Mesenchymal stem cell (in vitro differentiated cells and primary cell): ENCODE measurements around the gene MALRD1.

Experiments used
- DNase-seq: peaks from one replicate; pipeline ENCODE4 v3.0.0-alpha.2; 2013
- H2AFZ ChIP-seq: one replicate; pipeline ENCODE4 v1.6.1; 2013; ENCODE audit warnings: low read depth, mild to moderate bottlenecking, control low read depth, inconsistent platforms, low read length, moderate library complexity
- H2AK5ac ChIP-seq: 2 replicates; pipeline ENCODE4 v1.6.1; 2013; ENCODE audit warnings: low read length, moderate library complexity, mild to moderate bottlenecking, inconsistent platforms; ENCODE audit not compliant: severe bottlenecking
- H2BK120ac ChIP-seq: one replicate; pipeline ENCODE4 v1.6.1; 2013; ENCODE audit warnings: low read depth, mild to moderate bottlenecking, inconsistent platforms, low read length, moderate library complexity
- H2BK12ac ChIP-seq, 2 experiments: one replicate each; pipeline ENCODE4 v1.6.1; 2013; ENCODE audit warnings: inconsistent platforms in 2 of 2, low read length in 2 of 2, mild to moderate bottlenecking in 2 of 2, moderate library complexity in 2 of 2, control low read depth in 1 of 2
- H2BK15ac ChIP-seq: one replicate; pipeline ENCODE4 v1.6.1; 2013; ENCODE audit warnings: mild to moderate bottlenecking, low read depth, inconsistent platforms; ENCODE audit not compliant: poor library complexity, severe bottlenecking
- H2BK5ac ChIP-seq: 2 replicates; pipeline ENCODE4 v1.6.1; 2013; ENCODE audit warnings: low read depth, mild to moderate bottlenecking, low read length, control low read depth, inconsistent platforms; ENCODE audit not compliant: poor library complexity, severe bottlenecking
- H3K14ac ChIP-seq, 2 experiments: one replicate each; pipeline ENCODE4 v1.6.1; 2013; ENCODE audit warnings: inconsistent platforms in 2 of 2, low read length in 2 of 2, control low read depth in 1 of 2, mild to moderate bottlenecking in 1 of 2, moderate library complexity in 1 of 2
- H3K18ac ChIP-seq, 2 experiments: one replicate each; pipeline ENCODE4 v1.6.1; 2013; ENCODE audit warnings: inconsistent platforms in 2 of 2, low read length in 2 of 2, control low read depth in 1 of 2, low read depth in 1 of 2, mild to moderate bottlenecking in 1 of 2
- H3K23ac ChIP-seq, 2 experiments: one replicate each; pipeline ENCODE4 v1.6.1; 2013; ENCODE audit warnings: inconsistent platforms in 2 of 2, low read length in 2 of 2, mild to moderate bottlenecking in 2 of 2, moderate library complexity in 2 of 2, control low read depth in 1 of 2
- H3K27ac ChIP-seq: 2 replicates; pipeline ENCODE4 v1.5.1; 2013; ENCODE audit warnings: mild to moderate bottlenecking, moderate library complexity, low read length, control low read depth, inconsistent platforms; ENCODE audit not compliant: poor library complexity, severe bottlenecking
- H3K27me3 ChIP-seq, 2 experiments: 2 replicates each; pipeline versions ENCODE4 v1.6.1 to v1.7.0; 2013; ENCODE audit warnings: low read length in 2 of 2, mild to moderate bottlenecking in 2 of 2, moderate library complexity in 2 of 2, control low read depth in 1 of 2, inconsistent platforms in 1 of 2; ENCODE audit not compliant: control insufficient read depth in 1 of 2, insufficient read depth in 1 of 2
- H3K36me3 ChIP-seq, 2 experiments: 2 replicates each; pipeline versions ENCODE4 v1.6.1 to v1.7.0; 2013; ENCODE audit warnings: low read length in 2 of 2, control low read depth in 1 of 2, inconsistent platforms in 1 of 2, low read depth in 1 of 2, mild to moderate bottlenecking in 1 of 2; ENCODE audit not compliant: insufficient read depth in 2 of 2, control insufficient read depth in 1 of 2
- H3K4ac ChIP-seq, 2 experiments: one replicate each; pipeline ENCODE4 v1.6.1; 2013; ENCODE audit warnings: inconsistent platforms in 2 of 2, low read length in 2 of 2, mild to moderate bottlenecking in 2 of 2, moderate library complexity in 2 of 2, control low read depth in 1 of 2, low read depth in 1 of 2
- H3K4me1 ChIP-seq: 2 replicates; pipeline ENCODE4 v1.6.1; 2013; ENCODE audit warnings: low read depth, low read length, control low read depth; ENCODE audit not compliant: control insufficient read depth, insufficient read depth
- H3K4me2 ChIP-seq: 2 replicates; pipeline ENCODE4 v1.6.1; 2013; ENCODE audit warnings: low read length, mild to moderate bottlenecking, inconsistent platforms; ENCODE audit not compliant: poor library complexity, severe bottlenecking
- H3K4me3 ChIP-seq, 2 experiments: 2 replicates each; pipeline versions ENCODE4 v1.5.1 to v1.7.0; 2013; ENCODE audit warnings: low read length in 2 of 2, mild to moderate bottlenecking in 2 of 2, control low read depth in 1 of 2, low read depth in 1 of 2; ENCODE audit not compliant: insufficient read depth in 1 of 2
- H3K79me1 ChIP-seq: replicated peaks from 2 replicates; pipeline ENCODE4 v1.6.1; 2013; ENCODE audit warnings: mild to moderate bottlenecking, control low read depth, low read length, inconsistent platforms; ENCODE audit not compliant: poor library complexity, severe bottlenecking
- H3K9ac ChIP-seq: 2 replicates; pipeline ENCODE4 v1.7.0; 2013; ENCODE audit warnings: mild to moderate bottlenecking, low read length, moderate library complexity
- H3K9me3 ChIP-seq: 2 replicates; pipeline ENCODE4 v1.7.0; 2013; ENCODE audit warnings: mild to moderate bottlenecking, low read length; ENCODE audit not compliant: control insufficient read depth
- H4K8ac ChIP-seq: one replicate; pipeline ENCODE4 v1.6.1; 2013; ENCODE audit warnings: inconsistent platforms, mild to moderate bottlenecking, low read length, moderate library complexity
- H4K91ac ChIP-seq: one replicate; pipeline ENCODE4 v1.6.1; 2013; ENCODE audit warnings: mild to moderate bottlenecking, low read length, inconsistent platforms
- WGBS: methylation state at CpG from one replicate; pipeline ENCODE4 v1.1.7; 2013; ENCODE audit warnings: mixed read lengths; 5-methylcytosine and 5-hydroxymethylcytosine counted together

Gene MALRD1

GRCh38 chr10:19096501-19097073, 48.0 kb downstream of the MALRD1 start:
- Histone ChIP-seq H3K36me3 (no peaks in the 10 kb centered on the region), H3K23ac (no peak overlapping the region), H2BK12ac (no peak overlapping the region), H2BK120ac (no peak overlapping the region), H4K91ac (no peak overlapping the region), H3K79me1 (no peaks in the 10 kb centered on the region), H4K8ac (no peak overlapping the region), H3K4me1 (no peaks in the 10 kb centered on the region), H3K9me3 (peaks cover 10% of the 10 kb centered on the region), H3K4ac (no peak overlapping the region), H3K27me3 (no peaks in the 10 kb centered on the region), H2BK15ac (no peak overlapping the region), H3K18ac (no peak overlapping the region), H3K9ac (no peak overlapping the region), H3K14ac (no peak overlapping the region), H3K4me2 (no peak overlapping the region), H2BK5ac (no peak overlapping the region), H2AFZ (no peak overlapping the region), H3K27ac (no peak overlapping the region), H3K4me3 (no peak overlapping the region), H2AK5ac (no peak overlapping the region)
- whole genome bisulfite sequencing, result 81% methylated on average over 4 of the region's 5 CpGs
- no peak for DNase-seq

- DNase-seq, result no peak
- Histone ChIP-seq H3K23ac (no peak overlapping the region), H3K4me2 (no peak overlapping the region), H3K4me3 (no peak overlapping the region), H3K9ac (no peak overlapping the region), H3K18ac (no peak overlapping the region), H2BK120ac (no peak overlapping the region), H3K14ac (no peak overlapping the region), H2BK12ac (no peak overlapping the region), H3K36me3 (no peaks in the 10 kb centered on the region), H3K27me3 (no peaks in the 10 kb centered on the region), H2BK5ac (no peak overlapping the region), H4K8ac (no peak overlapping the region), H2AFZ (no peak overlapping the region), H2BK15ac (no peak overlapping the region), H3K79me1 (no peaks in the 10 kb centered on the region), H4K91ac (no peak overlapping the region), H3K27ac (no peak overlapping the region), H3K9me3 (peaks cover 10% of the 10 kb centered on the region), H3K4me1 (no peaks in the 10 kb centered on the region), H3K4ac (no peak overlapping the region), H2AK5ac (no peak overlapping the region)
- 62% methylated on average over 2 of the region's 3 CpGs for WGBS
Observed at GRCh38 chr10:19097151-19097550, 48.5 kb downstream of the MALRD1 start.

GRCh38 chr10:19098803-19099202, 50.2 kb downstream of the MALRD1 start:
- no peak overlapping the region for H3K4me2 ChIP-seq
- H3K27me3 ChIP-seq, result no peaks in the 10 kb centered on the region
- no peak overlapping the region for H2BK120ac ChIP-seq
- no peak overlapping the region for H2AK5ac ChIP-seq
- H2BK12ac ChIP-seq, result no peak overlapping the region
- no peak overlapping the region for H3K9ac ChIP-seq
- no peaks in the 10 kb centered on the region for H3K4me1 ChIP-seq
- H2BK15ac ChIP-seq, result no peak overlapping the region
- H3K4me3 ChIP-seq, result no peak overlapping the region
- no peak overlapping the region for H3K18ac ChIP-seq
- H4K8ac ChIP-seq, result no peak overlapping the region
- H4K91ac ChIP-seq, result no peak overlapping the region
- no peak overlapping the region for H3K23ac ChIP-seq
- no peak overlapping the region for H2BK5ac ChIP-seq
- H2AFZ ChIP-seq, result no peak overlapping the region
- no peak overlapping the region for H3K4ac ChIP-seq
- peaks cover 14% of the 10 kb centered on the region for H3K9me3 ChIP-seq
- DNase-seq, result no peak
- WGBS, result 86% methylated on average over 7 of the region's 7 CpGs
- no peak overlapping the region for H3K27ac ChIP-seq
- no peak overlapping the region for H3K14ac ChIP-seq
- no peaks in the 10 kb centered on the region for H3K79me1 ChIP-seq
- H3K36me3 ChIP-seq, result no peaks in the 10 kb centered on the region

DNA sequence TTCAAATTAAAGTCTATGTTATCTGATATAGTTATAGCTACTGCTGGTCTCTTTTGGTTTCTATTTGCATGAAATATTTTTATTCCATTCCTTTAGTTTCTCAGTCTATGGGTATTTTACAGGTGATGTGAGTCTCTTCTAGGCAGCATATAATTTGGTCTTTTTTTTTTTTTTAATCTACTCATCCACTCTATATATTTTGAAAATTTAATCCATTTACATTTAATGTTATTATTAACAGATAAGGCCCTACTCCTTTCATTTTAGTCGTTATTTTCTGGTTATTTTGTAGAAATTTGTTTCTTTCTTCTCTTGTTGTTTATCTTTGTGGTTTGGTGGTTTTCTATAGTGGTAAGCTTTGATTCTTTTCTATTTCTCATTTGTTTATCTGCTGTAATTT, 58.8 kb downstream of the MALRD1 start:
- Histone ChIP-seq H3K14ac (no peak overlapping the region), H2BK12ac (no peak overlapping the region), H3K79me1 (no peaks in the 10 kb centered on the region), H3K4me2 (no peak overlapping the region), H3K18ac (no peak overlapping the region), H4K8ac (no peak overlapping the region), H3K9me3 (peaks cover 52% of the 10 kb centered on the region), H3K27ac (no peak overlapping the region), H2BK120ac (no peak overlapping the region), H3K36me3 (no peaks in the 10 kb centered on the region), H3K9ac (no peak overlapping the region), H2AFZ (no peak overlapping the region), H3K23ac (no peak overlapping the region), H2BK5ac (no peak overlapping the region), H2BK15ac (no peak overlapping the region), H3K4me1 (no peaks in the 10 kb centered on the region), H3K27me3 (no peaks in the 10 kb centered on the region), H2AK5ac (no peak overlapping the region), H4K91ac (no peak overlapping the region), H3K4me3 (no peak overlapping the region), H3K4ac (no peak overlapping the region)
- WGBS, result no CpG with 5 or more reads among the region's 1 CpG
- no peak for DNase-seq
